Panc1 (cell line): ENCODE data around the gene RNF17. TPM values are rescaled to one million over a fixed set of nuclear protein-coding genes. Genes with fewer than 3 reads are reported as not detected.

Experiments
- ATAC-seq: fragments of 200-7000 bp; cut with Tn5 transposase; 2 replicates; pipeline ENCODE4 v1.9.1; 2020; ENCODE audit warnings: mild to moderate bottlenecking, moderate library complexity
- BruUV-seq: library from RNA; stranded (reverse); fragments of 400-500 nt; replicated peaks from 2 replicates; lab custom pipeline; 2021; lab: Mats Ljungman, UMichigan
- CTCF ChIA-PET: fragments of 300-600 bp; sonication (Branson Sonifier 250); formaldehyde crosslinking; loops from one replicate; lab custom pipeline; 2022; ENCODE audit warnings: antibody characterized with exemption; lab: Charles Lee
- POLR2A ChIA-PET: fragments of 300-600 bp; sonication (Branson Sonifier 250); formaldehyde crosslinking; loops from one replicate; lab custom pipeline; 2022; ENCODE audit warnings: antibody characterized with exemption; lab: Charles Lee
- DNase-seq: peaks from one replicate; pipeline ENCODE4 v3.0.0-alpha.2; 2010; ENCODE audit warnings: low read depth, low spot score
- H3K27ac ChIP-seq: 2 replicates; pipeline ENCODE4 v1.5.1; 2011; ENCODE audit warnings: mild to moderate bottlenecking, low read length, inconsistent platforms
- H3K27me3 ChIP-seq: fragments of 200-500 bp; sonication (Bioruptor generic); 2 replicates; pipeline ENCODE4 v1.6.0; 2014; ENCODE audit warnings: low read length, inconsistent platforms; ENCODE audit not compliant: control insufficient read depth, insufficient read depth
- H3K36me3 ChIP-seq: fragments of 200-500 bp; sonication (Bioruptor generic); 2 replicates; pipeline ENCODE4 v1.5.1; 2014; ENCODE audit warnings: inconsistent platforms, mild to moderate bottlenecking, low read length, moderate library complexity; ENCODE audit not compliant: control insufficient read depth, insufficient read depth
- H3K4me1 ChIP-seq: 2 replicates; pipeline ENCODE4 v1.5.1; 2011; ENCODE audit warnings: inconsistent platforms, mild to moderate bottlenecking, low read length, moderate library complexity; ENCODE audit not compliant: control insufficient read depth, insufficient read depth
- H3K4me3 ChIP-seq, 2 experiments: 2 replicates each; pipeline ENCODE4 v1.5.1; 2011 to 2012; ENCODE audit warnings: low read depth in 2 of 2, low read length in 2 of 2, mild to moderate bottlenecking in 2 of 2, inconsistent platforms in 1 of 2, moderate library complexity in 1 of 2
- H3K9me3 ChIP-seq: fragments of 200-500 bp; sonication (Bioruptor generic); 2 replicates; pipeline ENCODE4 v1.5.1; 2014; ENCODE audit warnings: low read depth, mild to moderate bottlenecking, inconsistent platforms, low read length, moderate library complexity; ENCODE audit not compliant: control insufficient read depth, insufficient read depth
- CTCF ChIP-seq: fragments of 450-650 bp; IDR thresholded peaks from 2 replicates; pipeline ENCODE4 v1.5.1; 2017; ENCODE audit warnings: mild to moderate bottlenecking
- POLR2AphosphoS5 ChIP-seq: IDR thresholded peaks from 2 replicates; pipeline ENCODE4 v1.6.1; 2012; ENCODE audit warnings: mild to moderate bottlenecking, low read depth, low read length, moderate library complexity
- REST ChIP-seq, 2 experiments: IDR thresholded peaks; 2 replicates each; pipeline ENCODE4 v1.6.1; 2011 to 2012; ENCODE audit warnings: low read depth in 2 of 2, control low read depth in 1 of 2, low read length in 1 of 2, mild to moderate bottlenecking in 1 of 2, moderate library complexity in 1 of 2; ENCODE audit not compliant: insufficient read depth in 1 of 2
- SIN3A ChIP-seq: IDR thresholded peaks from 2 replicates; pipeline ENCODE4 v1.6.1; 2012; ENCODE audit warnings: low read depth, mild to moderate bottlenecking, low read length, moderate library complexity, borderline replicate concordance; ENCODE audit not compliant: insufficient read depth
- TCF7L2 ChIP-seq: IDR thresholded peaks from 2 replicates; pipeline ENCODE4 v1.6.1; 2011; ENCODE audit warnings: mild to moderate bottlenecking, low read depth, low read length, inconsistent platforms
- in situ Hi-C: cut with HindIII; loops from 2 replicates; pipeline ENCODE4 v1.10.0; 2016; ENCODE audit warnings: low sequenced_read_pairs, low pct_unique_long_range_greater_than_20kb
- intact Hi-C: fragments of 100-400 bp; cut with micrococcal nuclease; formaldehyde crosslinking; loops from one replicate; pipeline ENCODE4 v1.10.0; 2022; ENCODE audit not compliant: unreplicated experiment
- total RNA-seq: library from RNA; stranded (reverse); gene quantifications from one replicate; pipeline ENCODE4 v1.2.1, GENCODE V29; 2021; ENCODE audit not compliant: unreplicated experiment

Gene RNF17
- total RNA-seq, 1 experiment from 2014 or later = not detected

GRCh38 chr13:24718192-24718965 lies 45.6 kb upstream of the RNF17 start:
- no peak overlapping the region for H3K4me3 ChIP-seq
- ATAC-seq (no peak), DNase-seq (no peak)
- BruUV-seq = no TSS peak
- no peaks in the 10 kb centered on the region for H3K4me1 ChIP-seq
- H3K36me3 ChIP-seq = no peaks in the 10 kb centered on the region
- H3K9me3 ChIP-seq = no peaks in the 10 kb centered on the region
- intact Hi-C loops (no loop called here), in situ Hi-C loops (no loop called here)
- no peak overlapping the region for H3K27ac ChIP-seq
- ChIA-PET CTCF (no interaction called here), POLR2A (no interaction called here)
- no peaks in the 10 kb centered on the region; the same call in 1 of the 2 replicates for H3K27me3 ChIP-seq
- TF ChIP-seq SIN3A (no peak), TCF7L2 (no peak)

- H3K36me3 ChIP-seq = no peaks in the 10 kb centered on the region
- ChIA-PET POLR2A (no interaction called here), CTCF (no interaction called here)
- no peaks in the 10 kb centered on the region; the same call in 1 of the 2 replicates for H3K27me3 ChIP-seq
- no peaks in the 10 kb centered on the region for H3K4me1 ChIP-seq
- in situ Hi-C loops (no loop called here), intact Hi-C loops (no loop called here)
- ATAC-seq (no peak), DNase-seq (no peak)
- no peak overlapping the region for H3K27ac ChIP-seq
- no peak overlapping the region for H3K4me3 ChIP-seq
- BruUV-seq = no TSS peak
- H3K9me3 ChIP-seq = no peaks in the 10 kb centered on the region
- TF ChIP-seq CTCF (no peak), TCF7L2 (no peak), SIN3A (no peak), REST (IDR thresholded peaks at IDR 0.05; ENCODE audit: insufficient read depth in 1 of 2, low read depth in 2 of 2, low read length in 1 of 2) (no peak), POLR2AphosphoS5 (no peak)
Measured at GRCh38 chr13:24719139-24719538, 44.8 kb upstream of the RNF17 start.

GRCh38 chr13:24723206-24723605 lies 40.8 kb upstream of the RNF17 start:
- intact Hi-C loops (no loop called here), in situ Hi-C loops (no loop called here)
- DNase-seq = no peak
- no peaks in the 10 kb centered on the region for H3K4me1 ChIP-seq
- H3K36me3 ChIP-seq = no peaks in the 10 kb centered on the region
- no peaks in the 10 kb centered on the region for H3K9me3 ChIP-seq
- H3K4me3 ChIP-seq = no peak overlapping the region
- no TSS peak for BruUV-seq
- CTCF ChIA-PET = no interaction called here
- no peaks in the 10 kb centered on the region; the same call in 1 of the 2 replicates for H3K27me3 ChIP-seq
- TF ChIP-seq POLR2AphosphoS5 = no peak
- no peak for TF ChIP-seq REST (IDR thresholded peaks at IDR 0.05; ENCODE audit: insufficient read depth in 1 of 2, low read depth in 2 of 2, low read length in 1 of 2)
- no peak for TF ChIP-seq TCF7L2
- TF ChIP-seq SIN3A = no peak
- no peak for TF ChIP-seq CTCF
- POLR2A ChIA-PET = no interaction called here
- no peak for ATAC-seq
- no peak overlapping the region for H3K27ac ChIP-seq
